ENCODE data around the gene UBE2K.
"Not testable (repeated sequence)": the region's sequence is repeated elsewhere in the genome, so short reads cannot be mapped to it uniquely, and the experiment has no call there.

DNA sequence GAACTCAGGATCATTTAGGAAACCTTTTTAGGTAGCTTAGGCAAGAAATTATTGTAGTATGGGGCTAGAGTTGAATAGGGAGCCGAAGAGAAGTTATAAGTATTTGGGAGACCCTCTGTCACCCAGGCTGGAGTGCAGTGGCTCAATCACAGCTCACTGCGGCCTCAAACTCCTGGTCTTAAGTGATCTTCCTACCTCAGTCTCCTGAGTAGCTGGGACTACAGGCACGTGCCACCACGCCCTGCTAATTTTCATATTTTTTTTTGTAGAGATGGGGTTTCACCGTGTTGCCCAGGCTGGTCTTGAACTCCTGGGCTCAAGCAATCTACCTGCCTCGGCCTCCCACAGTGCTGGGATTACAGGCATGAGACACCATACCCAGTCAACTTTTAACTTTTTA is 23.3 kb downstream of the UBE2K start:
- not testable (repeated sequence) for TF ChIP-seq POLR2A (IDR thresholded peaks at IDR 0.05)
- TF ChIP-seq, protein P1, sequence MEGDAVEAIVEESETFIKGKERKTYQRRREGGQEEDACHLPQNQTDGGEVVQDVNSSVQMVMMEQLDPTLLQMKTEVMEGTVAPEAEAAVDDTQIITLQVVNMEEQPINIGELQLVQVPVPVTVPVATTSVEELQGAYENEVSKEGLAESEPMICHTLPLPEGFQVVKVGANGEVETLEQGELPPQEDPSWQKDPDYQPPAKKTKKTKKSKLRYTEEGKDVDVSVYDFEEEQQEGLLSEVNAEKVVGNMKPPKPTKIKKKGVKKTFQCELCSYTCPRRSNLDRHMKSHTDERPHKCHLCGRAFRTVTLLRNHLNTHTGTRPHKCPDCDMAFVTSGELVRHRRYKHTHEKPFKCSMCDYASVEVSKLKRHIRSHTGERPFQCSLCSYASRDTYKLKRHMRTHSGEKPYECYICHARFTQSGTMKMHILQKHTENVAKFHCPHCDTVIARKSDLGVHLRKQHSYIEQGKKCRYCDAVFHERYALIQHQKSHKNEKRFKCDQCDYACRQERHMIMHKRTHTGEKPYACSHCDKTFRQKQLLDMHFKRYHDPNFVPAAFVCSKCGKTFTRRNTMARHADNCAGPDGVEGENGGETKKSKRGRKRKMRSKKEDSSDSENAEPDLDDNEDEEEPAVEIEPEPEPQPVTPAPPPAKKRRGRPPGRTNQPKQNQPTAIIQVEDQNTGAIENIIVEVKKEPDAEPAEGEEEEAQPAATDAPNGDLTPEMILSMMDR (IDR thresholded peaks at IDR 0.05): not testable (repeated sequence)

Data from Peyer's patch (tissue), 4 donors.